ENCODE data around the gene LIN9. TPM values are rescaled to one million over a fixed set of nuclear protein-coding genes. Genes with fewer than 3 reads are reported as not detected.

LIN9 gene
- total and polyA plus RNA-seq, 2 donors (not counting 3 experiments of a cell fraction or from before 2014, with no cell fraction given): 2.5 to 7.6 TPM

- no peaks in the 10 kb centered on the region for H3K9me1 ChIP-seq (replicated peaks; ENCODE audit: control insufficient read depth, extremely low read depth, insufficient read depth, low read length)
- FAIRE-seq: no peak
- H3K9me3 ChIP-seq (replicated peaks; ENCODE audit: control insufficient read depth, insufficient read depth, low read length): no peaks in the 10 kb centered on the region
- no peak overlapping the region for H3K4me2 ChIP-seq (ENCODE audit: insufficient read depth, low read length)
- dilution Hi-C loops (cut with MboI; ENCODE audit: extremely low pct_ligation_motif_present, low sequenced_read_pairs): no loop called here
- TF ChIP-seq POLR2A (IDR thresholded peaks at IDR 0.05; ENCODE audit: low read depth, low read length): no peak
- no peak for TF ChIP-seq POLR2AphosphoS5 (IDR thresholded peaks at IDR 0.05; ENCODE audit: insufficient read depth, low read depth, low read length)
- TF ChIP-seq CTCF (IDR thresholded peaks at IDR 0.05; ENCODE audit: extremely low read depth in 1 of 2, insufficient read depth in 1 of 2, low read depth in 1 of 2, low read length in 2 of 2): no peak
- TF ChIP-seq MYC (IDR thresholded peaks at IDR 0.05; ENCODE audit: low read depth, low read length): no peak
- TF ChIP-seq JUN (IDR thresholded peaks at IDR 0.05; ENCODE audit: borderline replicate concordance, insufficient read depth, insufficient read length, low read depth): no peak
- TF ChIP-seq GATA2 (IDR thresholded peaks at IDR 0.05; ENCODE audit: insufficient read depth, insufficient read length, low read depth, low read length): no peak
- no peak for TF ChIP-seq MAX (IDR thresholded peaks at IDR 0.05; ENCODE audit: insufficient read depth, insufficient read length)
- no peak for TF ChIP-seq EZH2 (IDR thresholded peaks at IDR 0.05; ENCODE audit: borderline replicate concordance, low read depth, low read length, severe bottlenecking)
- TF ChIP-seq FOS (IDR thresholded peaks at IDR 0.05; ENCODE audit: borderline replicate concordance, insufficient read depth, low read length): no peak
- BruUV-seq (replicated peaks): no TSS peak
- no peak overlapping the region for H2AFZ ChIP-seq (ENCODE audit: low read depth, low read length)
- no peaks in the 10 kb centered on the region for H3K27me3 ChIP-seq (ENCODE audit: control insufficient read depth in 2 of 2, insufficient read depth in 2 of 2, low read length in 2 of 2)
- intact Hi-C loops (cut with micrococcal nuclease): no loop called here
- H3K36me3 ChIP-seq (ENCODE audit: control insufficient read depth in 2 of 2, extremely low read depth in 1 of 2, insufficient read depth in 2 of 2, low read length in 2 of 2): peaks cover 0 to under 1% of the 10 kb centered on the region in 2 experiments
- CTCF ChIA-PET: interaction anchor here (1.2 kb wide), 2 partner anchors 109 to 181 kb away, joined by 3 to 5 read pairs; no protein-coding TSS in a partner anchor
- POLR2A ChIA-PET: no interaction called here
- no peak for DNase-seq (ENCODE audit: low read depth, low spot score)
- peaks cover 65% of the 10 kb centered on the region for H3K79me2 ChIP-seq (ENCODE audit: control insufficient read depth, insufficient read depth, low read length)
- no peak overlapping the region for H3K27ac ChIP-seq (ENCODE audit: insufficient read depth, low read depth, low read length)
- H4K20me1 ChIP-seq (replicated peaks; ENCODE audit: control insufficient read depth, extremely low read depth, insufficient read depth, low read length): no peaks in the 10 kb centered on the region
- peaks cover 13% of the 10 kb centered on the region for H3K4me1 ChIP-seq (ENCODE audit: control insufficient read depth, extremely low read depth, insufficient read depth, low read length)
- no peak overlapping the region for H3K4me3 ChIP-seq (replicated peaks in 1 of 3; ENCODE audit: insufficient read depth in 1 of 3, low read depth in 1 of 3, low read length in 3 of 3)
- no peak overlapping the region for H3K9ac ChIP-seq (replicated peaks; ENCODE audit: extremely low read depth, insufficient read depth, low read length)
These were observed 2.5 kb downstream of the LIN9 start for GRCh38 chr1:226306425-226306824.

All from endothelial cell of umbilical vein (primary cell).